ENCODE data around the gene PLEKHG2. TPM values are rescaled to one million over a fixed set of nuclear protein-coding genes. Genes with fewer than 3 reads are reported as not detected.
A peak's percentile ranks its signal among the peaks of the same experiment; 100 is the strongest.

Gene PLEKHG2
- total and polyA plus RNA-seq, 9 of the 15 experiments (the other 6 are each of a cell fraction or from before 2014, with no cell fraction given): 0.98 to 45.7 (median 9.8) TPM

- TF ChIP-seq RCOR1 (IDR thresholded peaks at IDR 0.05; ENCODE audit: borderline replicate concordance in 1 of 2, low read depth in 2 of 2, low read length in 2 of 2): peak in 1 of 2 experiments; percentile 68; a peak in 2 of 4 replicates
- no peak for TF ChIP-seq ZNF699 (CRISPR knock-in tag; IDR thresholded peaks at IDR 0.05; ENCODE audit: insufficient replicate concordance)
- TF ChIP-seq POLR3G (IDR thresholded peaks at IDR 0.05; ENCODE audit: extremely low read depth, insufficient read length, insufficient replicate concordance): no peak
- no peak for TF ChIP-seq ZNF3 (CRISPR knock-in tag; IDR thresholded peaks at IDR 0.05)
- TF ChIP-seq MCM7 (IDR thresholded peaks at IDR 0.05): no peak
- no peak for TF ChIP-seq CBX8 (IDR thresholded peaks at IDR 0.05; ENCODE audit: borderline replicate concordance, extremely low read depth, low read depth, low read length, poor library complexity, severe bottlenecking)
- no peak for TF ChIP-seq HMGN3 (IDR thresholded peaks at IDR 0.05; ENCODE audit: borderline replicate concordance, extremely low read depth, insufficient read length, low read depth, low read length)
- TF ChIP-seq PCBP1 (IDR thresholded peaks at IDR 0.05; ENCODE audit: low read depth, low read length, poor library complexity, severe bottlenecking): no peak
- no peak for TF ChIP-seq SAFB2 (IDR thresholded peaks at IDR 0.05; ENCODE audit: borderline replicate concordance, low read depth, low read length, severe bottlenecking)
- no peak for TF ChIP-seq ZFP36 (IDR thresholded peaks at IDR 0.05; ENCODE audit: low read depth, low read length, partially characterized antibody)
- no peak for TF ChIP-seq ZNF707 (CRISPR knock-in tag; conservative IDR thresholded peaks at IDR 0.05)
- no peak for TF ChIP-seq FOXK1 (CRISPR knock-in tag; IDR thresholded peaks at IDR 0.05; ENCODE audit: borderline replicate concordance)
- peak; percentile 59 for TF ChIP-seq GATA2 (CRISPR knock-in tag; IDR thresholded peaks at IDR 0.05)
- TF ChIP-seq KLF13 (tag; IDR thresholded peaks at IDR 0.05; ENCODE audit: borderline replicate concordance, low read depth): no peak
- 0 out of 2 replicates have a peak, but pooled peaks have one; percentile 26 for TF ChIP-seq MTA2 (IDR thresholded peaks at IDR 0.05; ENCODE audit: low read depth)
- TF ChIP-seq NCOR1 (IDR thresholded peaks at IDR 0.05): peak; percentile 35; the same call in 1 of the 2 replicates
- no peak for TF ChIP-seq ZNF589 (CRISPR knock-in tag; IDR thresholded peaks at IDR 0.05; ENCODE audit: low read depth)
- no peak for TF ChIP-seq ZFP1 (CRISPR knock-in tag; IDR thresholded peaks at IDR 0.05)
- no peak for TF ChIP-seq ZFX (CRISPR knock-in tag; IDR thresholded peaks at IDR 0.05)
- peak; percentile 77 for TF ChIP-seq ARID1B (IDR thresholded peaks at IDR 0.05)
- 0 out of 2 replicates have a peak, but pooled peaks have one; percentile 51 for TF ChIP-seq HES1 (IDR thresholded peaks at IDR 0.05; ENCODE audit: low read depth)
- no peak for TF ChIP-seq ATF4 (CRISPR knock-in tag; IDR thresholded peaks at IDR 0.05)
- no peak for TF ChIP-seq NCOA4 (IDR thresholded peaks at IDR 0.05; ENCODE audit: partially characterized antibody)
- TF ChIP-seq JUN (IDR thresholded peaks at IDR 0.05; ENCODE audit: borderline replicate concordance, low read depth, low read length): 0 out of 2 replicates have a peak, but pooled peaks have one; percentile 47
- TF ChIP-seq JUN (CRISPR knock-in tag; IDR thresholded peaks at IDR 0.05; ENCODE audit: borderline replicate concordance): no peak
- no peak for TF ChIP-seq ZNF57 (CRISPR knock-in tag; IDR thresholded peaks at IDR 0.05)
- TF ChIP-seq HDAC1 (IDR thresholded peaks at IDR 0.05): peak in 1 of 2 experiments; percentile 62; a peak in 2 of 4 replicates
- no peak for TF ChIP-seq MIER1 (IDR thresholded peaks at IDR 0.05; ENCODE audit: low read depth)
Observed at GRCh38 chr19:39401070-39401548, 11.4 kb upstream of the PLEKHG2 start (continued).
